Stimulated activated naive CD8-positive, alpha-beta T cell treated with anti-CD3 and anti-CD28 coated beads, Interleukin-15, Interleukin-2, amounts not matched to agents 100 U/mL and 50 U/mL, for 24 hours (primary cell): Measurements from ENCODE around the gene ERBIN.

Source experiments
- ATAC-seq: fragments of 150-1000 bp; cut with Tn5 transposase; one replicate; pipeline ENCODE4 v1.10.0; 2021
- DNase-seq: peaks from one replicate; pipeline ENCODE4 v3.0.0; 2021

Gene ERBIN

DNA sequence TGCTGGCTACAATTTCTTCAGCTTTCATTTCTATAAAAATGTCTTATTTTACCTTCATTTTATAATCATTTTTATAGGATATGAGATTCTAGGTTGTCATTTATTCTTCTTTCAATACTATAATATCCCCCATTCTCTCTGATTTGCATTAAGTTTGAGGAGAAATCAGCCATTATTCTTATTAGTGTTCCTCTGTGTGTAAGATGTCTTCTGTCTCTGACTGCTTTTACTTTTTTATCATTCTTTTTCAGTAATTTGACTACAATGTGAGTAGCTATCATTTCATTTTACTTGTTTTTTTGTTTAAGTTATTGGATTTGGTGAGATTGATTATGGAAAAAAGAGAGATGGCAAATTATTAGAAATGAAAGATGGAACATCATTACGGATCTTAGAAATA is 204.1 kb downstream of the ERBIN start:
- ATAC-seq: no peak
- no peak for DNase-seq
